Measurements from ENCODE around the gene NOX3.

DNA sequence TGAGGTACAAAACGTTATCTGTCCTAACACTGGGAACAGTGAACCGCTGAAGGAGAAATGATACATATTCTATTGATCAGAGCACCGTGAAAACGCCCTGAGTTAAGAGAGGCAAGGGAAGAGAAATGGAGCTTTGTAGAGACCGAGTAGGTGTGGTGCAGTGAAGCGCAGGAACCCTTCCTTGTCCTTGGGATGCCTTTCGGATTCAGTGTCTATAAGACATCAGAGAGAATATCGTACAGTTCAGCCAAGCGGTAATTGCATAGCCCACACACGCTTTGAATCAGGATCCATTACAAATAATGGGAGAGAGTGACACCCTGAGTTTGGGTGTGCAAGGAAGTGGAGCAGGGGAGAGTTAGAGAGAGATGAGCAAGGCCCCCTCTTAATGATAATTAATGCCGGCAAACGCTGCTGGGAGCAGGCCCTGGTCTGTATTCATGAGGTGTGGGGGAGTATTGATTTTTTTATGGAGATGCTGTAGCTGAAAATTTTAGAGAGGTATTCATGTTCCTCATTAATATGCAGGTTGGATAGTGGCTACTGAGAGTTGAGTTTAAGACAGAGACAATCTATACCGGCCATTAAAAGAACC is 20.7 kb downstream of the NOX3 start:
- TF ChIP-seq TCF4 (CRISPR knock-in tag; IDR thresholded peaks at IDR 0.05; ENCODE audit: borderline replicate concordance) (no peak), ZFP30 (CRISPR knock-in tag; IDR thresholded peaks at IDR 0.05) (no peak), ZFP3 (CRISPR knock-in tag; IDR thresholded peaks at IDR 0.05) (no peak), ZNF8 (CRISPR knock-in tag; IDR thresholded peaks at IDR 0.05) (no peak), CSDC2 (CRISPR knock-in tag; IDR thresholded peaks at IDR 0.05) (no peak), ZC3H10 (CRISPR knock-in tag; IDR thresholded peaks at IDR 0.05) (no peak)
- TF ChIP-seq, protein P1, sequence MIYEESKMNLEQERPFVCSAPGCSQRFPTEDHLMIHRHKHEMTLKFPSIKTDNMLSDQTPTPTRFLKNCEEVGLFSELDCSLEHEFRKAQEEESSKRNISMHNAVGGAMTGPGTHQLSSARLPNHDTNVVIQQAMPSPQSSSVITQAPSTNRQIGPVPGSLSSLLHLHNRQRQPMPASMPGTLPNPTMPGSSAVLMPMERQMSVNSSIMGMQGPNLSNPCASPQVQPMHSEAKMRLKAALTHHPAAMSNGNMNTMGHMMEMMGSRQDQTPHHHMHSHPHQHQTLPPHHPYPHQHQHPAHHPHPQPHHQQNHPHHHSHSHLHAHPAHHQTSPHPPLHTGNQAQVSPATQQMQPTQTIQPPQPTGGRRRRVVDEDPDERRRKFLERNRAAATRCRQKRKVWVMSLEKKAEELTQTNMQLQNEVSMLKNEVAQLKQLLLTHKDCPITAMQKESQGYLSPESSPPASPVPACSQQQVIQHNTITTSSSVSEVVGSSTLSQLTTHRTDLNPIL (CRISPR knock-in tag; IDR thresholded peaks at IDR 0.05; ENCODE audit: low read depth), result no peak
- TF ChIP-seq, protein P2, sequence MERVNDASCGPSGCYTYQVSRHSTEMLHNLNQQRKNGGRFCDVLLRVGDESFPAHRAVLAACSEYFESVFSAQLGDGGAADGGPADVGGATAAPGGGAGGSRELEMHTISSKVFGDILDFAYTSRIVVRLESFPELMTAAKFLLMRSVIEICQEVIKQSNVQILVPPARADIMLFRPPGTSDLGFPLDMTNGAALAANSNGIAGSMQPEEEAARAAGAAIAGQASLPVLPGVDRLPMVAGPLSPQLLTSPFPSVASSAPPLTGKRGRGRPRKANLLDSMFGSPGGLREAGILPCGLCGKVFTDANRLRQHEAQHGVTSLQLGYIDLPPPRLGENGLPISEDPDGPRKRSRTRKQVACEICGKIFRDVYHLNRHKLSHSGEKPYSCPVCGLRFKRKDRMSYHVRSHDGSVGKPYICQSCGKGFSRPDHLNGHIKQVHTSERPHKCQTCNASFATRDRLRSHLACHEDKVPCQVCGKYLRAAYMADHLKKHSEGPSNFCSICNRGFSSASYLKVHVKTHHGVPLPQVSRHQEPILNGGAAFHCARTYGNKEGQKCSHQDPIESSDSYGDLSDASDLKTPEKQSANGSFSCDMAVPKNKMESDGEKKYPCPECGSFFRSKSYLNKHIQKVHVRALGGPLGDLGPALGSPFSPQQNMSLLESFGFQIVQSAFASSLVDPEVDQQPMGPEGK (CRISPR knock-in tag; IDR thresholded peaks at IDR 0.05; ENCODE audit: borderline replicate concordance), result no peak

Measured in SK-N-SH treated with all-trans-retinoic acid at 6 μM for 48 hours (cell line).